GM12878 (cell line): Measurements from ENCODE around the gene RPL13A. TPM values are rescaled to one million over a fixed set of nuclear protein-coding genes. Genes with fewer than 3 reads are reported as not detected.

ENCODE experiments used
- ATAC-seq: fragments of 200-7000 bp; cut with Tn5 transposase; 3 replicates; pipeline ENCODE4 v1.9.1; 2020; ENCODE audit warnings: mild to moderate bottlenecking, moderate library complexity
- BruUV-seq: library from RNA; stranded (reverse); fragments of 400-500 nt; replicated peaks from 2 replicates; lab custom pipeline; 2021; lab: Mats Ljungman, UMichigan
- CTCF ChIA-PET: fragments of 300-600 bp; sonication (Branson Sonifier 250); formaldehyde crosslinking; extraction: SDS; loops from one replicate; lab custom pipeline; 2021; ENCODE audit warnings: inconsistent platforms; lab: Yijun Ruan, JAX
- POLR2A ChIA-PET: fragments of 350-600 bp; formaldehyde crosslinking; extraction: SDS; loops from one replicate; lab custom pipeline; 2021; ENCODE audit warnings: inconsistent platforms; lab: Charles Lee
- RAD21 ChIA-PET: fragments of 300-600 bp; sonication (Branson Sonifier 250); formaldehyde crosslinking; loops from one replicate; lab custom pipeline; 2023; ENCODE audit warnings: antibody characterized with exemption; ENCODE audit not compliant: unreplicated experiment; lab: Charles Lee
- SMC1A ChIA-PET: fragments of 300-600 bp; sonication (Branson Sonifier 250); formaldehyde crosslinking; loops from one replicate; lab custom pipeline; 2023; ENCODE audit not compliant: unreplicated experiment, uncharacterized antibody; lab: Charles Lee
- DNase-seq: peaks from one replicate; pipeline ENCODE4 v3.0.0-alpha.2; 2011; ENCODE audit warnings: low read depth, low spot score
- FAIRE-seq: peaks from 3 replicates; lab custom pipeline; 2011; peaks lifted over from hg19 to GRCh38; lab: Jason Lieb, UNC
- H2AFZ ChIP-seq: 2 replicates; pipeline ENCODE4 v1.6.0; 2011; ENCODE audit warnings: low read depth, low read length, control low read depth; ENCODE audit not compliant: control insufficient read depth
- H3K27ac ChIP-seq: 2 replicates; pipeline ENCODE4 v1.5.1; 2011; ENCODE audit warnings: control low read depth; ENCODE audit not compliant: control insufficient read depth, insufficient read depth
- H3K27me3 ChIP-seq, 2 experiments: replicated peaks in 1 of 2; 2 replicates each; pipeline versions ENCODE4 v1.6.0 to v1.6.1; 2011; ENCODE audit warnings: low read length in 1 of 2; ENCODE audit not compliant: control insufficient read depth in 2 of 2, insufficient read depth in 2 of 2
- H3K36me3 ChIP-seq, 2 experiments: 2 replicates each; pipeline ENCODE4 v1.5.1; 2011; ENCODE audit warnings: low read length in 1 of 2; ENCODE audit not compliant: control insufficient read depth in 2 of 2, insufficient read depth in 2 of 2
- H3K4me1 ChIP-seq: 2 replicates; pipeline ENCODE4 v1.6.1; 2011; ENCODE audit warnings: mild to moderate bottlenecking, low read length, moderate library complexity, mixed read lengths; ENCODE audit not compliant: control insufficient read depth, insufficient read depth
- H3K4me2 ChIP-seq: 2 replicates; pipeline ENCODE4 v1.6.0; 2011; ENCODE audit warnings: control low read depth; ENCODE audit not compliant: control insufficient read depth, insufficient read depth
- H3K4me3 ChIP-seq: fragments of 200-600 bp; sonication (generic); 2 replicates; pipeline ENCODE4 v1.5.1; 2016
- H3K79me2 ChIP-seq: 2 replicates; pipeline ENCODE4 v1.6.0; 2011; ENCODE audit warnings: low read length; ENCODE audit not compliant: control insufficient read depth, insufficient read depth
- H3K9ac ChIP-seq: 2 replicates; pipeline ENCODE4 v1.8.0; 2011; ENCODE audit warnings: low read length, control low read depth, mixed read lengths; ENCODE audit not compliant: control insufficient read depth, insufficient read depth
- H3K9me3 ChIP-seq: replicated peaks from 3 replicates; pipeline ENCODE4 v1.5.1; 2011; ENCODE audit warnings: mild to moderate bottlenecking, low read length; ENCODE audit not compliant: control insufficient read depth, insufficient read depth
- H4K20me1 ChIP-seq: 2 replicates; pipeline ENCODE4 v1.6.0; 2011; ENCODE audit not compliant: control insufficient read depth, insufficient read depth
- ATF7 ChIP-seq: fragments of 450-650 bp; IDR thresholded peaks from 2 replicates; pipeline ENCODE4 v1.6.1; 2016; ENCODE audit warnings: low read depth, mild to moderate bottlenecking
- CHD4 ChIP-seq: fragments of 200-600 bp; sonication (generic); IDR thresholded peaks from 2 replicates; pipeline ENCODE4 v1.6.1; 2016; ENCODE audit warnings: mild to moderate bottlenecking
- EED ChIP-seq: sonication (generic); IDR thresholded peaks from 2 replicates; pipeline ENCODE4 v1.6.1; 2016; ENCODE audit warnings: antibody characterized with exemption, low read depth
- JUND ChIP-seq: IDR thresholded peaks from 2 replicates; pipeline ENCODE4 v1.6.1; 2012; ENCODE audit warnings: low read depth, mild to moderate bottlenecking, low read length, improper control_type of control experiment, moderate library complexity
- KLF5 ChIP-seq: fragments of 450-650 bp; IDR thresholded peaks from 2 replicates; pipeline ENCODE4 v1.6.1; 2014; ENCODE audit warnings: mild to moderate bottlenecking; ENCODE audit not compliant: partially characterized antibody
- MYC ChIP-seq: IDR thresholded peaks from 2 replicates; pipeline ENCODE4 v1.6.1; 2011; ENCODE audit warnings: mild to moderate bottlenecking, low read length, moderate library complexity, inconsistent platforms; ENCODE audit not compliant: insufficient read depth, insufficient replicate concordance, insufficient read length, severe bottlenecking
- NFXL1 ChIP-seq: fragments of 450-650 bp; IDR thresholded peaks from 2 replicates; pipeline ENCODE4 v1.6.1; 2017; ENCODE audit warnings: antibody characterized with exemption, mild to moderate bottlenecking, borderline replicate concordance
- NFYA ChIP-seq: IDR thresholded peaks from 2 replicates; pipeline ENCODE4 v1.6.1; 2011; ENCODE audit warnings: low read depth, mild to moderate bottlenecking, low read length, improper control_type of control experiment, borderline replicate concordance
- NR2C1 ChIP-seq: fragments of 450-650 bp; IDR thresholded peaks from 2 replicates; pipeline ENCODE4 v1.6.1; 2017; ENCODE audit warnings: antibody characterized with exemption, mild to moderate bottlenecking, moderate library complexity
- PAX5 ChIP-seq: IDR thresholded peaks from 2 replicates; pipeline ENCODE4 v1.6.1; 2011; ENCODE audit warnings: low read depth, low read length, borderline replicate concordance
- POU2F2 ChIP-seq: IDR thresholded peaks from 3 replicates; pipeline ENCODE4 v1.6.1; 2011; ENCODE audit warnings: low read depth, mild to moderate bottlenecking, low read length, borderline replicate concordance
- SUZ12 ChIP-seq: fragments of 200-600 bp; sonication (generic); IDR thresholded peaks from one replicate; pipeline ENCODE4 v1.6.1; 2018; ENCODE audit warnings: antibody characterized with exemption, mild to moderate bottlenecking; ENCODE audit not compliant: unreplicated experiment
- YY1 ChIP-seq: IDR thresholded peaks from 2 replicates; pipeline ENCODE4 v1.6.1; 2011; ENCODE audit warnings: low read depth, mild to moderate bottlenecking, low read length
- ZNF217 ChIP-seq: fragments of 450-650 bp; IDR thresholded peaks from 2 replicates; pipeline ENCODE4 v1.6.1; 2017; ENCODE audit warnings: antibody characterized with exemption, mild to moderate bottlenecking
- WGBS: methylation state at CpG from one replicate; pipeline ENCODE4 v1.1.6; 2016; ENCODE audit warnings: low lambda C conversion rate; ENCODE audit not compliant: insufficient replicate concordance, insufficient coverage; ENCODE audit errors: missing lambda C conversion rate; 5-methylcytosine and 5-hydroxymethylcytosine counted together
- in situ Hi-C: fragments of 300-500 bp; cut with MboI; formaldehyde crosslinking; loops from 9 replicates; pipeline ENCODE4 v1.14.3; 2018; ENCODE audit warnings: mixed read lengths
- intact Hi-C: fragments of 100-400 bp; cut with micrococcal nuclease; formaldehyde crosslinking; loops from one replicate; pipeline ENCODE4 v1.14.2; 2022; ENCODE audit not compliant: unreplicated experiment
- polyA plus RNA-seq, 11 experiments: library from polyadenylated mRNA; depleted of rRNA in 4 of 11; unstranded in 6 of 11; stranded (reverse) in 5 of 11; fragments of >200 nt; fragmentation: Nextera tagmentation in 4 of 11; fragmentation: Illumina TruSeq in 1 of 11; extraction: Ambion mirVana in 4 of 11; extraction: Trizol in 1 of 11; gene quantifications; 1 replicate in 1 of 11; 2 replicates in 10 of 11; pipeline versions ENCODE4 v1.2.1 to v1.2.3, GENCODE V29; 2011 to 2016; ENCODE audit warnings: inconsistent platforms in 2 of 11, missing spikeins in 2 of 11, low read depth in 1 of 11
- total RNA-seq, 4 experiments: library from RNA; depleted of rRNA in 3 of 4; stranded (reverse); fragments of >200 nt in 3 of 4; fragmentation: Illumina TruSeq in 1 of 4; extraction: Trizol in 1 of 4; gene quantifications; 2 replicates each; pipeline versions ENCODE4 v1.2.1 to v1.2.3, GENCODE V29; 2013 to 2021
- TF ChIP-seq, protein P1 (sequence below): IDR thresholded peaks from 2 replicates; pipeline ENCODE4 v1.6.1; 2012; ENCODE audit warnings: low read depth, low read length, improper control_type of control experiment
- TF ChIP-seq, protein P2 (sequence below): IDR thresholded peaks from 2 replicates; pipeline ENCODE4 v1.6.1; 2011; ENCODE audit warnings: borderline replicate concordance, low read depth, mild to moderate bottlenecking, moderate library complexity, low read length; ENCODE audit not compliant: insufficient read depth, poor library complexity, severe bottlenecking

The RPL13A gene
- total and polyA plus RNA-seq, 10 of the 15 experiments (the other 5 are each of a cell fraction or from before 2014, with no cell fraction given): 1,426 to 8,961 (median 4,266) TPM

DNA sequence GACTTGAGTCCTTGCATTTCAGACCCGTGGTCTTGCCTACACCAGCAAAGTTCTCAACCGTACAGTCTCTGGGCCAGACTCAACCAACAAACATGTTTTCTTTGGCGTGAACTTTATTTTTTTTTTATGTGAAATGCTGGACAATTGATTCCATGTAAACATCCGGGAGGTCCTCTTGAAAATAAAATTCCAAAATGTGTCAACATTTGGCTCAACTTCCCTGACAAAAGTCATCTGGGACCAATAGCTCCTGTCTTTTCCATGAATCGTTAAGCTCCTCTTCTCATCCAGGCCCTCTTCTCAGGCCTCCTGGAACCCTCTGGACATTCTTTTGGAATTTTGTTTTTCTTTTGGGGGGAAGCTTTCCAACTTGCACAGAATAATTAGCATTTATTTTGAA lies 31.6 kb upstream of the RPL13A start:
- Histone ChIP-seq H3K4me2 (no peak overlapping the region), H2AFZ (no peak overlapping the region), H3K27me3 (no peaks in the 10 kb centered on the region), H3K9me3 (no peaks in the 10 kb centered on the region), H3K9ac (no peak overlapping the region), H3K27ac (no peak overlapping the region), H3K36me3 (peaks cover 0 to 4% of the 10 kb centered on the region in 2 experiments), H4K20me1 (no peaks in the 10 kb centered on the region), H3K79me2 (peaks cover 23% of the 10 kb centered on the region), H3K4me1 (peaks cover 25% of the 10 kb centered on the region), H3K4me3 (no peak overlapping the region)
- ATAC-seq: no peak
- WGBS: 86% methylated on average over 5 of the region's 5 CpGs
- DNase-seq: no peak
- in situ Hi-C loops (no loop called here), intact Hi-C loops (no loop called here)
- SMC1A ChIA-PET: interaction anchor here (9.0 kb wide), 1 partner anchor 14 kb away, joined by 53 read pairs; no protein-coding TSS in a partner anchor
- RAD21 ChIA-PET: interaction anchor here (1.1 to 9.0 kb wide), 2 partner anchors 15 to 64 kb away, joined by 3 to 90 read pairs; no protein-coding TSS in a partner anchor
- no peak for FAIRE-seq
- CTCF ChIA-PET: interaction anchor here (0.7 to 4.9 kb wide), 7 partner anchors 11 to 127 kb away, joined by 3 to 31 read pairs (median 3); partner anchors contain the start of gene FLT3LG
- POLR2A ChIA-PET: interaction anchor here (0.6 to 6.1 kb wide), 2 partner anchors 11 to 39 kb away, joined by 4 to 44 read pairs; partner anchors contain the start of gene RPS11
- no TSS peak for BruUV-seq
- TF ChIP-seq YY1: no peak
- no peak for TF ChIP-seq NFYA
- TF ChIP-seq NR2C1: no peak
- TF ChIP-seq, protein P1, sequence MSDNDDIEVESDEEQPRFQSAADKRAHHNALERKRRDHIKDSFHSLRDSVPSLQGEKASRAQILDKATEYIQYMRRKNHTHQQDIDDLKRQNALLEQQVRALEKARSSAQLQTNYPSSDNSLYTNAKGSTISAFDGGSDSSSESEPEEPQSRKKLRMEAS: no peak
- TF ChIP-seq ATF7: no peak

- H3K9ac ChIP-seq: no peak overlapping the region
- SMC1A ChIA-PET: interaction anchor here (9.0 kb wide), 1 partner anchor 13 kb away, joined by 53 read pairs; no protein-coding TSS in a partner anchor
- no peaks in the 10 kb centered on the region for H3K27me3 ChIP-seq
- FAIRE-seq: no peak
- DNase-seq: no peak
- POLR2A ChIA-PET: interaction anchor here (0.8 to 6.1 kb wide), 2 partner anchors 14 to 38 kb away, joined by 5 to 44 read pairs; partner anchors contain the start of gene RPS11
- intact Hi-C loops: no loop called here
- no peak overlapping the region for H3K4me2 ChIP-seq
- TF ChIP-seq NFXL1 (no peak), JUND (no peak), CHD4 (no peak), EED (no peak), KLF5 (no peak), ZNF217 (no peak), SUZ12 (no peak), PAX5 (no peak), POU2F2 (no peak), MYC (no peak)
- TF ChIP-seq, protein P2, sequence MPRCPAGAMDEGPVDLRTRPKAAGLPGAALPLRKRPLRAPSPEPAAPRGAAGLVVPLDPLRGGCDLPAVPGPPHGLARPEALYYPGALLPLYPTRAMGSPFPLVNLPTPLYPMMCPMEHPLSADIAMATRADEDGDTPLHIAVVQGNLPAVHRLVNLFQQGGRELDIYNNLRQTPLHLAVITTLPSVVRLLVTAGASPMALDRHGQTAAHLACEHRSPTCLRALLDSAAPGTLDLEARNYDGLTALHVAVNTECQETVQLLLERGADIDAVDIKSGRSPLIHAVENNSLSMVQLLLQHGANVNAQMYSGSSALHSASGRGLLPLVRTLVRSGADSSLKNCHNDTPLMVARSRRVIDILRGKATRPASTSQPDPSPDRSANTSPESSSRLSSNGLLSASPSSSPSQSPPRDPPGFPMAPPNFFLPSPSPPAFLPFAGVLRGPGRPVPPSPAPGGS: no peak
- TF ChIP-seq, all 136 proteins: peak for 0
- no peak for ATAC-seq
- Histone ChIP-seq H3K9me3 (no peaks in the 10 kb centered on the region), H3K36me3 (peaks cover 0 to 5% of the 10 kb centered on the region in 2 experiments), H3K4me1 (peaks cover 25% of the 10 kb centered on the region), H3K4me3 (no peak overlapping the region), H4K20me1 (no peaks in the 10 kb centered on the region), H3K79me2 (peaks cover 19% of the 10 kb centered on the region), H3K27ac (no peak overlapping the region), H2AFZ (no peak overlapping the region)
- ChIA-PET RAD21 (interaction anchor here (1.0 to 9.0 kb wide), 2 partner anchors 15 to 184 kb away, joined by 3 to 90 read pairs; partner anchors contain the start of gene RRAS), CTCF (interaction anchor here (0.7 to 4.9 kb wide), 7 partner anchors 12 to 127 kb away, joined by 3 to 31 read pairs (median 3); partner anchors contain the start of gene FLT3LG)
- BruUV-seq: no TSS peak
- over 99% methylated on average over 5 of the region's 5 CpGs for WGBS
- in situ Hi-C loops: no loop called here
Observed at GRCh38 chr19:49456326-49456725, 31.1 kb upstream of the RPL13A start.
